Activated CD4-positive, alpha-beta T cell treated with anti-CD3 and anti-CD28 coated beads for 4 hours (primary cell): ENCODE data around the gene PEG3.
"Not testable (repeated sequence)": the region's sequence is repeated elsewhere in the genome, so short reads cannot be mapped to it uniquely, and the experiment has no call there.

Experiments
- DNase-seq, 2 donors: peaks; one replicate each; pipeline ENCODE4 v3.0.0-alpha.2; 2020

The PEG3 gene

GRCh38 chr19:56840451-56841192, at the start of gene PEG3, which contains the start of gene ZIM2:
Gene PEG3 (minus strand): TSS chr19:56840726. CDS start chr19:56824655, 16,071 bp downstream.
Gene ZIM2 (minus strand): TSS chr19:56840726. CDS start chr19:56824277, 16,449 bp downstream.
- no peak for DNase-seq

- no peak for DNase-seq
These were observed 44.9 kb upstream of the PEG3 start for GRCh38 chr19:56885173-56885985.

DNA sequence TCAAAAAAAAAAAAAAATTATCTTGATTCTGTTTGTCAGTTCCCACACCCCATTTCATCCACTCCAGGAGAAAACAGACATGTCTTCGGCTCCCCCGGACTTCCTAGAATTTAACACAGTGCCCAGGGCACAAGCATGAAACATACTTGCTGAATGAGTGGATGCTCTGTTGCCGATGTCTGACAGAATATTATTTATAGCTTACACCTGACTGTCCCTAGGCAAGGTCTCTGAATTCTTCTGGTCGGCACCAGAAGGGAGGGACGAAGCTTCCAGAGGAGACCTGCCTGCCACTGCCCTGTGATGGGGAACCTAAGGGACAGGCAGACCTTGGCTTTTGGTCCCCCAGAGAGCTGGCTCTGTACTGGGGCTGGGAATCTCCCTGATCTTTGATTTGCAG, 43.9 kb upstream of the PEG3 start:
- DNase-seq, result no peak

GRCh38 chr19:56880592-56881190, 40.2 kb upstream of the PEG3 start:
- no peak for DNase-seq

- no peak for DNase-seq
These were observed 36.7 kb upstream of the PEG3 start for GRCh38 chr19:56877069-56877715.

GRCh38 chr19:56875717-56876116, 35.2 kb upstream of the PEG3 start:
- DNase-seq, result no peak

- DNase-seq, result no peak
These were observed 34.0 kb upstream of the PEG3 start for GRCh38 chr19:56874530-56874929.

GRCh38 chr19:56873493-56873892, 33.0 kb upstream of the PEG3 start:
- no peak for DNase-seq

DNA sequence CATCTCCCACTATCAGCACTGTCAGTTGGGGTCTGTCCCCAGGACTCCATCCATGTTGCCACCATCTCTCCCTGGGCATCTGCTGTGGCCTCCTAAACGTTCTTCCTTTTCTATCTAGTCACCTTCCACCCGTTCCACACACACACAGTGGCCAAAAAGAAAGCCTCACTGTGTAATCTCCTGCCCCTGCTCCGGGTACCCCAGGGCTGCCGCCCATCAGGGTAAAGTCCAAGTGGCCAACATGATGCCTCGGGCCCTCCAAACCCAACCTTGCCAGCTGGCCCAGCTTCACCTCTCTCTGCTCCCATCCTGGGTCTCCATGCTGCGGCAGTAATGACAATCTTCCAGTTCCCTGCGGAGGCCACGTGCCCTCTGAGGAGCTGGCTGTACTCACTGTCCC, 29.4 kb upstream of the PEG3 start:
- DNase-seq, result no peak

- no peak for DNase-seq
These were observed 27.9 kb upstream of the PEG3 start for GRCh38 chr19:56868446-56868845.

- DNase-seq, result no peak
These were observed 26.0 kb upstream of the PEG3 start for GRCh38 chr19:56866538-56866937.

GRCh38 chr19:56864443-56865125, 24.1 kb upstream of the PEG3 start:
- no peak for DNase-seq

DNA sequence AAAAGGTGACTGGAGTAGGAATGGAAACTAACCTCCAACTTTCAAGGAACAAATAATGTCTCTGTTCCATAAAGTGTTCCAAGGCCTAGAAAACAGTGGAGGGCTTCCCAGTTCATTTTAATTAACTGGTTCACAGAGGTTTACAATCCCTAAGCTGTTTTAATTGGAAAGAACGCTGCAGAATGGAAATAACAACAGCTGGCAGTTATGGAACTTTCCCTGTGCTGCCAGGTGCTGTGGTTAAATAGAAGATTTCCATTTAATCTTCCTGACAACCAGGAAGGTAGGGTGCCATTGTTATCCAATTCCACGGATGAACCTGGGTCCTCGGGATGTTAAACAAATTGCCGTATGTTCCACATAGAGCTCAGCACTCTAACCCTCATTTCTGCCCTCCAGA, 22.2 kb upstream of the PEG3 start:
- no peak for DNase-seq

- DNase-seq, result not testable (repeated sequence)
These were observed 19.9 kb upstream of the PEG3 start for GRCh38 chr19:56860409-56860808.

- no peak for DNase-seq
These were observed 17.5 kb upstream of the PEG3 start for GRCh38 chr19:56858026-56858425.

DNA sequence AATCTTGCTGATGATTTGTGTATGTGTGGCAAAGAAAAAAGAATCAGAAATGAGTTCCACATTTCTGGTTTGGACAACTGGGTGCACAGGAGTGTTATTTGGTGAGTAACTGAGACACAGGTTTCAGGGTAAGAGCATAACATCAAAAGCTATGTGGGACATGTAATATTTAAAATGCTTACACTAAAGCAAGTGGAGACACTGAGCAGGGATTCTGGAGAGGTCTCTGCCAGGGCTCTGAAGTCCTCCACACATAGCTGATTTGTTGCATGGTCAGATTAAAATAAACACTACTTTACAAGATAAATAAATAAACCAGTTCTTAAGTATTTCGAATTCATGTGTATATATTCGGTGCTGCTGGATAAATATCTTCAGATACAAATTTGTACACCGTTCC, 16.3 kb upstream of the PEG3 start:
- DNase-seq, result no peak

DNA sequence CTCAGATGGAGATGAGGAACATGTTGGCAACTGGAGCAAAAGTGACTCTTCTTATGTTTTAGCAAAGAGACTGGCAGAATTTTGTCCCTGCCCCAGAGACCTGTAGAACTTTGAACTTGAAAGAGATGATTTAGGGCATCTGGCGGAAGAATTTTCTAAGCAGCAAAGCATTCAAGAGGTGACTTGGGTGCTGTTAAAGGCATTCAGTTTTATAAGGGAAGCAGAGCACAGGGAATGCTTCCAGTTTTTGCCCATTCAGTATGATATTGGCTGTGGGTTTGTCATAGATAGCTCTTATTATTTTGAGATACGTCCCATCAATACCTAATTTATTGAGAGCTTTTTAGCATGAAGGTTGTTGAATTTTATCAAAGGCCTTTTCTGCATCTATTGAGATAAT, 11.8 kb upstream of the PEG3 start:
- not testable (repeated sequence) for DNase-seq

DNA sequence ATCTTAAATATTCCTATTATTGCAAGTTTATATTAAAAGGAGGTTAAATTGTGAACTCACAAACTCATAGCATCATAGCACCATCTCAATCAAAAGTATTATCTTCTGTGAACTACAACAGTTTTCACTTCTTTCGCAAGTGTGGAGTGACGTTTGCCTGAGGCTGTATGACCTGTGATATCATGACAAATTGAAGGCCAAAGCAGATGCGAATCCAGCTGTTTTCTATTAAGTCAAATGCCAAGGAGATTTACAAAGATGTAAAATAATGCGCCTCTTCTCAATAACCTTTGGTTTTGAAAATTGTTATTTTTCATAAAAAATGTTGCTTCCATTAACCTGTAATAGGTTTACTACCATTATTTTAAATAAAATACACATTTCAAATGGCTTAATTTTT, 7.6 kb upstream of the PEG3 start:
- DNase-seq, result no peak

- DNase-seq, result no peak
These were observed 1.9 kb upstream of the PEG3 start for GRCh38 chr19:56842412-56842811.

DNA sequence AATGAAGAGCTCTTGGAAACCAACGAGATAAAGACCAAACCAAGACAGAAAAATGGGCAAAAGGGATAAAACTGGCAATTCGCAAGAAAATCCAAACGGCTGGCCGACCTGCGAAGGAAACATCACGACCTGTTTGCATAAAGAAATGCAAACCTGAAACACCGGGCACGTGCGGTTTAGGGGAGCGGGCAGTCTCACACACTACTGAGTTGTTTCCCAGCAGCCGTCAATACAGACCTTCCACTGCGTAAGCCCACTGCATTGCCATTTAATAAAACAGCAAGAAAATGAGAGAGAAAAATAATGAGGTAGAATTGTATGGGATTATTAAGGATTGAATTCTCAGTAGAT, 642 bp upstream of the PEG3 start:
- no peak for DNase-seq

- no peak for DNase-seq
These were observed 675 bp downstream of the PEG3 start for GRCh38 chr19:56839652-56840450.
